CD4-positive, alpha-beta T cell treated with Interleukin-4 for 1 hour (primary cell): ENCODE results near the gene GARNL3.

Experiments used
- DNase-seq, 2 donors: peaks; one replicate each; pipeline ENCODE4 v3.0.0-alpha.2; 2020 to 2022

GARNL3 gene

DNA sequence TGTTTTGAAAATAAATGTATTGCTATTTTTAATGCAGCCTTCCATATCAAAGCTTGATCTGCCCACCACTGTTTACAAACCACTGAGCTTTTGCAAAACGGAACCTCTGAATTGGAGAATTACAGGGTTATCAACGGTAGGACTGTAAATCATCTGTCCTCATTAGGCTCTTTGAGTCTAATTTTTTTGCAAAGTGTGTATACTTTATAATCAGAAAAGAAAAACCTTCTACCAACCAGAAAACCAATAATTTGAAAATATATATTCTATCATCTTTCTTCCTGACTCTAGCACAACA is 125.6 kb downstream of the GARNL3 start:
- DNase-seq, result no peak

DNA sequence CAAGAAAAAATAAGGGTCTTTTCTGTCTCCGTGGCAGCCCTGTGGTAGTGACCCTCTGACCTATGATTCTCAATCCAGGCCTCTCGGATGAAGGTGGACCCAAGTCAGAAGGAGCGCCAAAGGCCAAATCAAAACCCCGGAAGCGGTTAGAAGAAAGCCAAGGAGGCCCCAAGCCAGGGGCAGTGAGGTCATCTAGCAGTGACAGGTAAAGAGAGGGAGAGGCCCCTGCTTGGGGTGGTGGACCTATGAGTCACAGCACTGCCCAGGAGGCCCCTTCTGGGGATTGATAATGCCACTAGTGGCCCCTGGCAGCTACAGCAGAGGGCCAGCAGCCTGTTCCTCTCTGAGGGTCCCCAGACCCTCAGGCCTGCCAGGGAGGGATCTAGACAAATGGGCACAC is 126.0 kb downstream of the GARNL3 start:
- no peak for DNase-seq

DNA sequence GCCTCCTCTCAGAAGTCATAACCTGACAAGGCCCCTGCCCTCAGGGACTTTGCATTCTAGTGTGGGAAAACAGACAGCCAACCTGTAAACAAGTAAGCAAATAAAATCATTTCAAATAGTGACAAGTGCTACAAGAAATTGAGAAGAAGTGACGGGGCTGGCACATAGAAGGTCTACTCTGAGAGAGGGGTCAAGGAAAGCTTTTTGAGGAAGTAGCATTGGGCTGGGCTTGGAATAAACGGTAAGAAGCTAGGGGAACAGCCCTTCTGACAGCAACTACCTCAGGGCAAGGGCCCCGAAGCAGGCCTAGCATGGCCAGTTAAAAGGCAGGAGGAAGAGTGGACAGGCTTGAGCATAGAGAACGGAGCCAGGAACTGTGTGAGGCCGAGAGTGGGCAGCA is 127.6 kb downstream of the GARNL3 start:
- DNase-seq, result no peak

DNA sequence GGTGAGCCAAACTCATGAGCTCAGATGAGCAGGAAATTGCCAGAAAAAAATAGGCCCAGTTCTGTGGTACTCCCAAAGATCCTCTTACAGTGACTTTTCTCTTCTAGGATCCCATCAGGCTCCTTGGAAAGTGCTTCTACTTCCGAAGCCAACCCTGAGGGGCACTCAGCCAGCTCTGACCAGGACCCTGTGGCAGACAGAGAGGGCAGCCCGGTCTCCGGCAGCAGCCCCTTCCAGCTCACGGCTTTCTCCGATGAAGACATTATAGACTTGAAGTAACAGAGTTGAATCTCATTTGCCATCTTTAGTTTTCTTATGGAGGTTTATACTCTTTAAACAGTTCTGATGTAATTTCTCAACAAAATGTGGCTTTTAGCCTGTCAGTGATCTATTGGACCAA is 128.4 kb downstream of the GARNL3 start:
- DNase-seq, result no peak

DNA sequence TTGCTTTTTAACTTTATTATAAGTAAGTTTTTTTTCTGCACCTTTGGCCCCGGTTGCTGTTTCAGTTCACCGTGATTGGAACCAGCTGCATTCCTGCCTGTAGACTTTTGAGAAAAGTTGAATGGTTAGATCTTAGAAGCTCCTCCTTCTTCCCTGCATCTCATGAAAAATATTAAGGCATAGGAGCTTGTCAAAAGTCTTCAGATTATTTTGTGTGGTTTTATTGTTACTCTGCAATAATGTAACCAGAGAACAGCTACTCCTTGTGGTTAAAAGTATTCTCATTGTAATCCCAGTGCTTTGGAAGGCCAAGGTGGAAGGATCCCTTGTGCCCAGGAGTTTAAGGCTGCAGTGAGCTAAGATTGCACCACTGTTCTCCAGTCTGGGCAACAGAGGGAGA is 129.1 kb downstream of the GARNL3 start:
- no peak for DNase-seq

DNA sequence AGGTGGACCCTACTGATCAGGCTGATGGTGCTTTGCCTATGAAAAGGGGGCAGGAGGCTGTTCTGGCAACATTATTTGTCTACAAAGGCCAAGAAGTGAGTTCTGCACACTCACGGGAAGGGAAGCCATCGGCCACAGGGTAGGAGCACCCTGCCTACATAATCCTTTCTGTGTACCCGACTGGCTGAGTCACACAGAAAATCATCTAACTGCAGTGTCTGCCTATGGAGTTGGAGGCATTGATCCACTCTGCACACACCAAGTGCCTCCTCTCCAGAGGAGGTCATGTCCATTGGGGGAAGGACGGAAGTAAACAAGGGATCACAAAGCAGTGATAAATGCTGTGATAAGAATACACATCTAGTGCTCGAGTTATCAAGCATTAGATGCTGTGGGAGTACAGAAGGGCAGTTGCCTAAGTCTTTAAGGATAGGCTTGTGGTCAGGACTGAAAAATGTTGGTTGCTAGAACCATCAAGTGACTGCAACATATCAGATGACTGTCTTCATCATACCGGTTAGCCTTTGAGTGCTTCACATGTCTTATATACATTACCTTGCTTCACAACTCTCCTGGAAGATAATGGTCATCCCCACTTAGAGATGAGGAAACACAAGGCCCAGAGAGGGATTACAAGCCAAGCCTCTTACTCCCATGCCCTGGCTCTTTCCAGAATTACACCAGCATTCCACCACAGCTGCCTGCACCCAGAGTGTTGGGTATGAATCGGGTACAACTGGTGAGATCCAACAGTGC is 131.1 kb downstream of the GARNL3 start:
- DNase-seq, result no peak

DNA sequence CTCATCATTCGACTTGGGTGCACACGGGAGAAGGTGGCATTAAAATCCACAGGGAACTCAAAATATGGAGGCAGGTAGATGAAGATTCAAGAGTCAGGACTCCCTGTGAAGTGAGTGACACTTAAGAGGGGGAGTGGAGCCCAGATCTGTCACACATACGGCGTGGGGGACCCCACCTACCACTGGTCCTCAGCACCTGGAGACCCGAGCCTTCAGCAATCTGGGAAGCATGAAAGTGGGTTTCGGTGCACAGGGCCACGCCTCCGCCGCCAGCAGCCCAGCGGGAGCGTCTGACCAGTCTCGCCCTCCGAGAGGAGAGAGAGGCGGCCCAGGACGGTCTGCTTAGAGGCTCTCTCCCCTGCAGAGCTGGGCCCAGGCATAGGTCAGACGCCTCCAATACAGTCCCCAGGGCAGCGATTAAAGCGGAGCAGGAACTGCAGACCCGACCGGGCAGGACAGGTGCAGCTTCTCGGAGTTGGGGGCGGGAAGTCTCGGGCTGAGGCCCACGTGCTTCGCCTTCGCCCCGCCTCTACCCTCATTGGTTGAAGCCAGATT is 131.8 kb downstream of the GARNL3 start:
- no peak for DNase-seq

DNA sequence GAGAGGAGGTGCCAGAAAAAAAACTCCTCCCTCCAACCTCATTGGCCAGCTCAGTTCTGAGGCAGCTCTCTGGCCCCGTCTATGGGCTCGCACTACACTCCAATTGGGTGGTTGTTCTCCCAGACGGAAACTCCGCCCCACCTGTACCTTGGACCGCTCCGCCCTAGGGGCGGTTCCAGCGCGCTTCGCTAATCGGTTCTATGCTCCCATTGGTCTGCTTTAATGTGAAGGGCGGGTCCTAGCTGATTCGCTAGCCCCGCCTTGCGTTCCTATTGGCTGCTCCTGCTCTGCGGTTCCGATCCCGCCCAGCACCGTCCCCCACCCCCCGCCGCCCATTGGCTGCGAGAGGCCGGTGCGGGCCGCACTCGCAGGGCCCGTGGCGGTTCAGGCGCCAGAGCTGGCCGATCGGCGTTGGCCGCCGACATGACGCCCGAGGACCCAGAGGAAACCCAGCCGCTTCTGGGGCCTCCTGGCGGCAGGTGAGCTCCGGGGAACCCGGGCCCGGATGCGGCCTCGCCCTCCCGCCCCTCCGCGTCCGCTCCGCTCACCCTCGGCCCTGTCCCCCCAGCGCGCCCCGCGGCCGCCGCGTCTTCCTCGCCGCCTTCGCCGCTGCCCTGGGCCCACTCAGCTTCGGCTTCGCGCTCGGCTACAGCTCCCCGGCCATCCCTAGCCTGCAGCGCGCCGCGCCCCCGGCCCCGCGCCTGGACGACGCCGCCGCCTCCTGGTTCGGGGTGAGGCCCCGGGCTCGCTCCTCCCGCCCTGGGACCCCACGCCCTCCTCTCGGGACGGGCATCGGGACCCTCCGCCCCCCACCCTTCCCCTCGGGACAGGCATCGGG is 132.5 kb downstream of the GARNL3 start, which contains the start of gene SLC2A8:
Gene SLC2A8, plus strand, starts transcription at position 362 of the 838 bp plus-strand sequence. Its CDS starts 62 bp downstream, at position 424.
- peak; percentile 98 to 99 for DNase-seq

DNA sequence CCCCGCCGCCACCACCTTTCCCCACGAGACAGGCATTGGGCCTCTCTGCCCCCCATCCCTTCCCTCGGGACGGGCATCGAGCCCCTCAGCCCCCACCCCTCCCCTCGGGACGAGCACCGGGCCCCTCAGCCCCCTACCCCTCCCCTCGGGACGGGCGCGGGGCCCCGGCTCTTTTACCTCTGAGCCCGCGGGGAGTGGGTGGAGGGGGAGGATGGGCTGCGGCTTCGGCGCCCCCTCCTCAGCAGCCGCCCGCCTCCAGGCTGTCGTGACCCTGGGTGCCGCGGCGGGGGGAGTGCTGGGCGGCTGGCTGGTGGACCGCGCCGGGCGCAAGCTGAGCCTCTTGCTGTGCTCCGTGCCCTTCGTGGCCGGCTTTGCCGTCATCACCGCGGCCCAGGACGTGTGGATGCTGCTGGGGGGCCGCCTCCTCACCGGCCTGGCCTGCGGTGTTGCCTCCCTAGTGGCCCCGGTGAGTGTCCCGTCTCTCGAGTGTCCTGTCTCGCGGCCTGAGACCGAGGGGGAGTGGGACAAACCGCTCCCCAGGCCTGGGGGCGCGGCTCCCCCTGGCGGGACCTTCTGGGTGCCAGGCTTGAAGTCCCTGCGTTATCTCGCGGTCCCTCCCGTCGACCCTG is 133.2 kb downstream of the GARNL3 start:
- DNase-seq, result no peak

DNA sequence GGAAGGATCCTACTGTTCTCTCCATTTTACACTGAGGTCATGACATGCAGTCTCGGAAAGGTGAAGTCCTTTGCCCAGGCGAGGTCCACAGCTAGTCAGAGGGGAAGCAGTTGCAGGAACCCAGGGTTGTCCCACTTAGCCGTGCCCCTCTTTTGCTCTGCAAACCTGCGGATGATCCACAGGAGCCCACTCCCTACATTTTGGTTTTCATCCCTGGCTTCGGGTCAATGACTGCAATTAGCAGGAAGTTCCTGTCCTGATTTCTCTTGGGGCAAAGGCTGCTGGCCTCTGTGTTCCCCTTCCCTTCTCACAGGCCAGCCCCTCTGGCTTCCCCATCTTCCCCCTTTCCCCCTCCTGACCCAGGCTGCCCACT is 133.7 kb downstream of the GARNL3 start:
- no peak for DNase-seq

DNA sequence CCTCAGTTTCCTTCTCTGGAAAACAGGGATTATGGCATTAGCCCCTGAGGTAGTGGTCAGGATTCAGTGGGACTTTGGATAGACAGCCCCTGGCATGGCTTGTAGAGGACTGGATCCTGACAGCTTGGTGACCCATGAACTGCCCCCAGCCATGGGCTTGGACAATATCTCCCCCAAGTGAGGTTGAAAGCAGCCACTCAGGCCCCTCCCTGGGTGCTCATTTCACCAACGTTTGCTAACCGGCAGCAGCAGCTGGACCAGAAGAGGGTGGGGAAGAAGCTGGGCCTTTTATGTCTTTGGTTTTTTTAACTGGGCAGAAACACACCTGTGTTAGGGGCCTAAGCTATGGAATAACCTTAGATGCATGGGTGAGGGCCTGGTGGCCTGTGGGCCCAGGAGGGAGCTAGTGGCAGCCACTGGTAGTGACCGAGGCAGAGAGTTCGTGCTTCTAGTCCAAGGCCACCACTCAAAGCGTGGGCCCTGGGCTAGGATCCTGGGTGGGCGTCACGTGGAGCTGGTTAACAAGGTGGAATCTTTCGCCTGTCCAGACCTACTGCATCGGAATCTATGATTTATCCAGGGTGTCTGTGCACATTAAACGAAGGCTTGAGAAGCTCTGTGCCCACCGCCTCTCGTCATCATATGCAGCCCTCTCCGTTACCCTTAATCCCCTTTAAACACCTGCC is 134.3 kb downstream of the GARNL3 start:
- no peak for DNase-seq

DNA sequence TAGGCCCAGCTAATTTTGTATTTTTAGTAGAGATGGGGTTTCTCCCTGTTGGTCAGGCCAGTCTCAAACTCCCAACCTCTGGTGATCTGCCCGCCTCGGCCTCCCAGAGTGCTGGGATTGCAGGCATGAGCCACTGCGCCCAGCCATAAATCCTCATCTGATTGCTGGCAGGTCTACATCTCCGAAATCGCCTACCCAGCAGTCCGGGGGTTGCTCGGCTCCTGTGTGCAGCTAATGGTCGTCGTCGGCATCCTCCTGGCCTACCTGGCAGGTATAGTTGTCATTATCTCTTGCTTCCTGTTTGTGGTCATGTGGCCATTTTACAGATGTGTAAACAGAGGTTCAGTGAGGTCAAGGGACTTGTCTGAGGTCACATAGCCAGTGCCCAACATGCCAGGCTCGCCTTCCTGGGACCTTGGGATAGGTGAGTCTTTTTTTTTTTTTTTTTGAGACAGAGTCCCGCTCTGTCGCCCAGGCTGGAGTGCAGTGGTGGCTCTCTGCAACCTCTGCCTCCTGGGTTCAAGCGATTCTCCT is 135.2 kb downstream of the GARNL3 start:
- DNase-seq, result no peak

DNA sequence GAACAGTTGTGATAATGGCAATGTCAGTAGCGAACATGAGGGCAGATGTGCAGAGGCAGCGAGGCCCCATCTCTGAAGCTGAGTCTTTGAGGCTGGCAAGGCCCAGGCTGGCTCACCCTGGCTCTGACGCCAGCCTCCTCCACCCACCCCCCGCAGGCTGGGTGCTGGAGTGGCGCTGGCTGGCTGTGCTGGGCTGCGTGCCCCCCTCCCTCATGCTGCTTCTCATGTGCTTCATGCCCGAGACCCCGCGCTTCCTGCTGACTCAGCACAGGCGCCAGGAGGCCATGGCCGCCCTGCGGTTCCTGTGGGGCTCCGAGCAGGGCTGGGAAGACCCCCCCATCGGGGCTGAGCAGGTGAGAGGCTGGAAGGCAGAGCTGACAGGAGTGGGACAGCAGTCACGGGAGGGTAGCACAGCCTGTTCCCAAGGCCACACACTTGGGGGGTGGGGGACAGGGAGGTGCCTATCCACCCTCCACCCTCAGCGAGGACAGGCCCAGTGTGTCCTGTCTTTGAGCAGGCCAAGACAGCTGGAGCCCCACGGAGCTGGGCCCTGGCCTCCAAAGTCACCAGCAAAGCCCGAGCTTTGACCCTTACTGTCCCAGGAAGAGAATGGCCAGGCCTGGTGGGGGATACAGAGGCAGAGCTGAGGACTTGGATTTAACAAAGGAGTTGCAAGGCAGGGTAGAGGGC is 138.0 kb downstream of the GARNL3 start:
- no peak for DNase-seq

DNA sequence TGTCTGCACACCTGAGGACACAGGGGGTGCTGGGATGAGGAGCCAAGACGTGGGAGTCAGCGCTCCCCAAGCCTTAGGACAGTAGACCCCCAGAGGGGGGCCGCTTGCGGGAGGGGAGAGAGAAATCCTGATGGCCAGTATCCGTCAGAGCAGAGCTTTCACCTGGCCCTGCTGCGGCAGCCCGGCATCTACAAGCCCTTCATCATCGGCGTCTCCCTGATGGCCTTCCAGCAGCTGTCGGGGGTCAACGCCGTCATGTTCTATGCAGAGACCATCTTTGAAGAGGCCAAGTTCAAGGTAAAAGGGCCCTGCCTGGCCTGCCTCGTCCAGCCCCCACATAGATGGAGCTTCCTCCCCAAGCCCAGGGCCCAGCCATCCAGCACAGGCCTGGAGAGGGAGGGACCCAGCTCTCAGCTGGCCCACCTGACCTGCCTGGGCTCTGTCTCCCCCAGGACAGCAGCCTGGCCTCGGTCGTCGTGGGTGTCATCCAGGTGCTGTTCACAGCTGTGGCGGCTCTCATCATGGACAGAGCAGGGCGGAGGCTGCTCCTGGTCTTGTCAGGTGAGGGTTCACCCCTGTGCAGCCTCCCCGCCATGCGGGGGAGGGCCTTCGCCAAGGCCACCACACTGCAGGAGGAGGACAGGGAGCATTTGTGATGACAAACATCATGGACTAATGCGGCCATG is 139.1 kb downstream of the GARNL3 start:
- no peak for DNase-seq

DNA sequence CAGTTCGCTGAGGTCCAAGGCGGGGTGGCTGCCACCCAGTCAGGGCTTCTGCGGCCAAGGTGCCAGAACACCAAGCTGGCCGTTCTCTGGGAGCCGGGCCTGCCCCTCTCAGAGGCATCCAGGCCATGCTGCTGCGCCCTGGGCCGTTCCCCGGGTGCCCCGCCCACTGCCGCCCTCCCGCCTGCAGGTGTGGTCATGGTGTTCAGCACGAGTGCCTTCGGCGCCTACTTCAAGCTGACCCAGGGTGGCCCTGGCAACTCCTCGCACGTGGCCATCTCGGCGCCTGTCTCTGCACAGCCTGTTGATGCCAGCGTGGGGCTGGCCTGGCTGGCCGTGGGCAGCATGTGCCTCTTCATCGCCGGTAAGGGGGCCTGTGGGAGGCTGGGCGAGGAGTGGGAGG is 140.1 kb downstream of the GARNL3 start:
- DNase-seq, result no peak

DNA sequence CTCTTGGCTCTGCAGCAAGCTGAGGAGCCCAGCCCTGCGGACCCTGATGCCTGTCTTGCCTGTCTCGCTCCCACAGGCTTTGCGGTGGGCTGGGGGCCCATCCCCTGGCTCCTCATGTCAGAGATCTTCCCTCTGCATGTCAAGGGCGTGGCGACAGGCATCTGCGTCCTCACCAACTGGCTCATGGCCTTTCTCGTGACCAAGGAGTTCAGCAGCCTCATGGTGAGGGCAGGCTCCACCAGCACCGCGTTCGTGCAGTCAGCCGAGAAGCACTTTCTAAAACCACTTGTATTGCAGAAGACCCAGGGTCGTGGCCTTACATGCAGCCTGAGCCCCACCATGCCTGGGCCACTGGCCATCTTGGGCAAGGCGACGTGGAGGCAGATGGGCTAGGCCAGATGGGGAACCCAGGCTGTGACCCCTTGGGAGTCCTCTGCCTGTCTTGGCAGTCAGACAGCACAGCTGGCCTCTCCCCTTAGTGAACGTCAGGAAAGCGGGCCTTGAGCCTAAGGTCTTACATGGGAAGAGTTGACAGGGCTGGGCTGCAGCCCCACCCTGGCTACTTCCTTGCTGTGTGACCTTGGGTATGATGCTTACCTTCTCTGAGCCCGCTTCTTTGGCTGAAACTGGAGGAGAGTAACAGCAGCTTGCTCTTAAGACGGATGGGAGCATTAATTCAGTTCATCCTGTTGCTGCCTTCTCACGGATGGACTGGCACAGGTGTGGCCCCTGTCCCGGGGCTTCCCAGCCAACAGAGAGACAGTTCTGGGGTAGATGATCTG is 141.0 kb downstream of the GARNL3 start:
- DNase-seq, result no peak

DNA sequence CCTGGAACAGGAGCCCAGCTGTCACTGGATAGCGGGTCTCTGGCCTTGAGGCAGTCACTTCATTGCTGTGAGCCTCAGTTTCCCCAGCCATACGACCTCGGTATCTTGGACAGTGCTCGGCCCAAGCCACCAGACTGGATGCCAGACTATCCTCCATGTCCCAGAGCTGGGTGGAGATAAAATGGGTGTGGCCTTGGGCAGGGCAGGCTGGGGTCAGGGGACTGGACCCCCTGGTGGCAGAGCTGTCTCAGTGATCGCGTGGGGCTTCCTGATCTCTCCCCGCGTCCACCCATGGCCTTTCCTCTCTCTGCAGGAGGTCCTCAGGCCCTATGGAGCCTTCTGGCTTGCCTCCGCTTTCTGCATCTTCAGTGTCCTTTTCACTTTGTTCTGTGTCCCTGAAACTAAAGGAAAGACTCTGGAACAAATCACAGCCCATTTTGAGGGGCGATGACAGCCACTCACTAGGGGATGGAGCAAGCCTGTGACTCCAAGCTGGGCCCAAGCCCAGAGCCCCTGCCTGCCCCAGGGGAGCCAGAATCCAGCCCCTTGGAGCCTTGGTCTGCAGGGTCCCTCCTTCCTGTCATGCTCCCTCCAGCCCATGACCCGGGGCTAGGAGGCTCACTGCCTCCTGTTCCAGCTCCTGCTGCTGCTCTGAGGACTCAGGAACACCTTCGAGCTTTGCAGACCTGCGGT is 142.4 kb downstream of the GARNL3 start:
- DNase-seq, result no peak

DNA sequence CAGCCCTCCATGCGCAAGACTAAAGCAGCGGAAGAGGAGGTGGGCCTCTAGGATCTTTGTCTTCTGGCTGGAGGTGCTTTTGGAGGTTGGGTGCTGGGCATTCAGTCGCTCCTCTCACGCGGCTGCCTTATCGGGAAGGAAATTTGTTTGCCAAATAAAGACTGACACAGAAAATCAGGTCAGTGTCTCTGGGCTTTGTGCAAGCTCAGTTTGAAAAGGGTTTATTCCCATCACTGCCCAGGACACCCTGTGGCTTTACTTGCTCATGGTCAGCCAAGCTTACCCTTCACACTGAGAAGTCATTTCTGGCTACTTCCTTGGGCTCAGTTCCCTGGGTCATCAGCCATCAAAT is 142.9 kb downstream of the GARNL3 start:
- no peak for DNase-seq

DNA sequence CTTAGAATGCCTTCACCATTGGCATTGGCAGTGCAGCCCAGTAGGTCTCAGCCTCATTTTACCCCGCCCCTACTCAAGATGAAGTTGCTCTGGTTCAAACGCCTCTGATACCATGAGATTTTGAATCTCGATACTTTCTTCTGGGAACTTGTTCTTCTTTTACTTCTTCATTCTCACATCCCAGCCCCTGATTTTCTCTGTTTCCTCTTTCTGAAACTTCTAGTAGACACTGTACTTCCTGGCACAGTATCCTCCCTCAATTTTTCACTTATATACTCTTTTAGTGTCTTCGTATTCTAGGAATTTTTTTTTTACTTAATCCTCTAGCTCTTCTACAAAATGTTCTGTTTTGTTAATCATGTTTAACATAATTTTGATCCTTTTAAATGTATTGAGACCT is 146.5 kb downstream of the GARNL3 start:
- no peak for DNase-seq

DNA sequence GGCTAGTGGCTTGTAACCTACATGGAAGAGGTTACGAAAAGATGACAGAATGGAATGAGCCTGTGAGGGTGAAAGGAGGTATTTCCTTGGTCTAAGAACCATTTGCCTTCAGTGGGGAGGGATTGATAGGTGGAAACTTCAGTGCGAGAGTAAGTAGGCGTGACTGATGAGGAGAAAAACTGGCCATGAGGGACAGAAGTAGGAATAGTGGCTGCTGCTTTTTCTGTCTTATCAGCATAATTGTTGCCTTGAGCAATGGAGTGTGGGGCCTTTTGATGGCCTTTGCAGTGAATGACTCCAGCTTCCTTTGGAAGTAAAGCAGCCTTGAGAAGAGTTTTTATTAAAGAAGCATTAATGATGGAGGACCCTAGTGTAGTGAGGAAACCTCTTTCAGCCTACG is 150.6 kb downstream of the GARNL3 start:
- DNase-seq, result no peak
